AG08395 (cell line): ENCODE data around the gene MOCOS.

Experiments
- DNase-seq: peaks from one replicate; pipeline ENCODE4 v3.0.0; 2012; ENCODE audit warnings: mixed read lengths, low spot score

MOCOS gene

DNA sequence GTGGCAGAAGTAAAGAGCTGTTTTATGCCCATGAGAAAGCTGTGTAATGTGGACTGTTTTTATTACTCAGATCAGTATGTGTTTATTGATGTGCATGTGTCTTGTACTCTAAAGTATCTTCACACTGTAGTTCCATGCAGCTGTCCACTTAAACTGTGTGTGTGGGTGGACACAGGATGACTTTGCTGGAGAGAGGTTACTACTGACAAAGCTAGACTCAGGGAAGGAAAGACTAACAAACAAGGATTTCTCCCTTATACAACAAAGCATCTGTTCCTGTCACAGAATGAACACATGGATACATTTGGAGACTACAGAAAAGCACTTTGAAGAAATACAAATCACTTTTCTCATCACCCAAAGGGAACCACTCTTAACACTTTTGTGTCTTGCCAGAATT, 120.2 kb downstream of the MOCOS start:
- no peak for DNase-seq

DNA sequence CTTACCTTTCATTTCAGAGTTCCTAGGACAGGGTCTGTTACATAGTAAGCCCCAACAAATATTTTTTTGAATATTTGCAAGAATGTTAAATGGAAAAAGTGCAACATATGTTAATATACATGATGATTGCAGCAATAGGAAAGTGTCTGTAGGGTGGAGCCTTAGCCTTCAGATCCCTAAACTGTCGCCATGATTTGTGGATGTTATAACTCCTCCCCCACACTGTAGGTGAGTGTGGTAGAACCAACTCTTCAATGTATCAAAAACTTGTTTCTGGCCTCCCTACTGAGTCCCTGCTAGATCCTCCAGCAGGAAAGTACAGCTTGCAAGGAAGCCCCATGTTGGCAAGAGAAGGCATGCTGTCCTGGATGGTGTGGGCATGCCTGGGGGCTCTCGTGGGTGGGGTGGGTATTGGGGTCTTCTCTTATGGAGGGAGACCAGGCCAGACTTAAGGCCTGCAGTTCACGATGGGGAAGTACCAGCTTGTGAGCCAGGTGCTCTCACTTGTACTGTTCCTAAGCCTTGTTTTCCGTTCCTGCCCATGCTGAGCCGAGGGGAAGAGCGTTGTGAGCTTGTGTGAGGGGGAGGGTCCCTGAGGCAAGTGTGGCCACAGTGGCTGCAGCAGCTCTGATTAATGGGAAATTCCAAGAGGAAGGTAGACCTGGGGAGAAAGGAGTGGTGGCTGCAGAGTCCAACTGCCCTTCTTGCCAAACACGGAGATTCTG, 121.6 kb downstream of the MOCOS start:
- DNase-seq, result no peak

DNA sequence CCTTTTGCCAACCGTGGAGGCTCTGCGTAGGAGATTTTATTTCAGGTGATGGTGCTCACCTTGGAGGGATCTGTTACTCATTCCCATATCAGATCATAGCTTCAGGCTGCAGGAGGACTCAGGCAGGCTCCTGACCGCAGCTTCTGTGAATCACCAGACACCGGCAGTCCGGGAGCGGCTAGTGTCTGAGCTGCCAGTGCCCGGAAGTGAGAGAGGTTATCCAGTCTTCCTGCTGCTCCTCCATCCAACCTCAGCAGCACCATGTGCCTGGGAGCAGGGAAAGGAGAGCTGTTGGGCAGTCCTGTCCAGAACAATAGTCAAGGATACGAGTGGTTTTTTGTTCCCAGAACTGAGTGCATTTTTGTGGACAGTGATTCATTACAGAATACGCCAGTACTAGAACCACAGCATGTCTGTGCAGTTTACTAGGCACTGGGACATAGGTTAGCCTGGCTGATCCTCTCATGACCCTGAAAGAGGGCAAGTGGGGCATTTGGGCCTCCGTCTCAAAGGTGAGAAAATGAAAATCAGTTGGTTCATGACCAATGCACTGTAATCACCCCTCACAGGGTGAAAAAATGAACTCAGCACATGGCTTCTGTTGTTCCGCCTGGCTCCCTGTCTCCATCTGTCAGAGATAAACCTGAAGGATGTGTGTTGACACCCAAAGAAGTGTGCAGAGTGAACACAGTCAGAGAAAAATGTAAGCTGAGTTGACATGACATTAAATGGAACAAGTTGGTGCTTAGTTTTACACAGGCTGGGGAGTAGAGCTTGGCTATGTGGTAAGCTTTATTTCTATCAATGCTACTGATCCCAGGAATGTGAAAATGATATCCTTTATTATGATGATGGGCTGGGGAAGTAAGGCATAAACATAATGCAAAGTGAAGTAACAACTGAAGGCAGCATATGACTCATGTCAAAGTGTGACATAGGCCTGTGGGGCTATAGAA, 122.4 kb downstream of the MOCOS start:
- peak; percentile 94 for DNase-seq

GRCh38 chr18:36311026-36311570, 123.8 kb downstream of the MOCOS start:
- no peak for DNase-seq

GRCh38 chr18:36312806-36313395, 125.6 kb downstream of the MOCOS start:
- no peak for DNase-seq

DNA sequence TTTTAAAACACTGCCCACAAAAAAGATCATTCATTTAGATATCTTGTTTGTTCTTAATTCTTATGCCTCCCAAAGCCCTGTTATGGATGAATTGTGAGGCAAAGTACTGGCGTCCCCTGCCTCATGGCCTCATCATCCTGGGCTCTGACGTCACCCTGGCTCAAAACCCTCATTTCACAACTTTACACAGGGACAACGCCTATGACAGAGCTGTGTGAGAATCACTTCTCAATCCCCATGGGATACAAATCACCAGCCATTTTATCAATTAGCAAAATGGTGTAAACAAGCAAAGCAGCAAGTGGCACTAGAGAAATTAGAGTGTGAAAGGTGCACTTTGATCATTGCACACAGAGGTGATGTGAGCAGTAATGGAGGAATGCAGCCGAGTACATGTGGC, 126.8 kb downstream of the MOCOS start:
- DNase-seq, result no peak

DNA sequence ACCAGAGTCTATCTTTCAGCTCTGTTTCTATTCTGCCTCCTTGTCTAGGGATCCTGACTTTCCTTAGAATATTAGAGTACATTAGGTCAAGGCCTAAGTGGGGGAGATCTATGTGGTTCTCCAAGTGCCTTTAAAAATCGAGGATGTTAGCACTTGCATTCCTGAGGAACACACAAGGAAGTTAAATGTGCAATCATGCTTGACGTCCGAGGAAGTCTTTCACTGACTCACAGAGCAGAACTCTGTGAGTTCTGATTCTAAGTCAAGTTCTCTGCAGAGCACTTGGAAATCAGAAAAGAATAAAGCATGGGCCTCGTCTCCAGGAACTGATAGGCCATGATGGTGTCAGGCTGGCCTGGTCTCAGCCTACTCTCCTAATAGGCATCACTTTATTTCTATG, 127.5 kb downstream of the MOCOS start:
- peak; percentile 60 for DNase-seq

GRCh38 chr18:36315736-36316135, 128.4 kb downstream of the MOCOS start:
- DNase-seq, result peak; percentile 53

- DNase-seq, result no peak
Observed at GRCh38 chr18:36316246-36316645, 128.9 kb downstream of the MOCOS start.
